Smooth muscle cell (in vitro differentiated cells): ENCODE results near the gene DNAJC12. TPM values are rescaled to one million over a fixed set of nuclear protein-coding genes. Genes with fewer than 3 reads are reported as not detected.

Experiments
- DNase-seq: peaks from one replicate; lab custom pipeline; 2025; ENCODE audit not compliant: unreplicated experiment; lab: John Stamatoyannopoulos, UW
- H2AFZ ChIP-seq: fragments of 200-600 bp; sonication (generic); 2 replicates; pipeline ENCODE4 v1.6.0; 2016; ENCODE audit warnings: antibody characterized with exemption, low read depth, mild to moderate bottlenecking
- H3F3A ChIP-seq: fragments of 200-600 bp; sonication (generic); 2 replicates; pipeline ENCODE4 v1.6.0; 2017; ENCODE audit warnings: antibody characterized with exemption, low read depth
- H3K27ac ChIP-seq: fragments of 200-600 bp; sonication (generic); 2 replicates; pipeline ENCODE4 v1.5.1; 2016; ENCODE audit warnings: low read depth, mild to moderate bottlenecking
- H3K27me3 ChIP-seq: fragments of 200-600 bp; sonication (generic); 2 replicates; pipeline ENCODE4 v1.6.1; 2016; ENCODE audit warnings: low read depth, mild to moderate bottlenecking
- H3K36me3 ChIP-seq: fragments of 200-600 bp; sonication (generic); 2 replicates; pipeline ENCODE4 v1.5.1; 2016; ENCODE audit warnings: low read depth
- H3K4me1 ChIP-seq: fragments of 200-600 bp; sonication (generic); 2 replicates; pipeline ENCODE4 v1.5.1; 2016; ENCODE audit warnings: low read depth
- H3K4me2 ChIP-seq: fragments of 200-600 bp; sonication (generic); 2 replicates; pipeline ENCODE4 v1.6.0; 2016; ENCODE audit warnings: mild to moderate bottlenecking
- H3K4me3 ChIP-seq: fragments of 200-600 bp; sonication (generic); 2 replicates; pipeline ENCODE4 v1.5.1; 2016; ENCODE audit warnings: mild to moderate bottlenecking
- H3K79me2 ChIP-seq: fragments of 200-600 bp; sonication (generic); 2 replicates; pipeline ENCODE4 v1.6.0; 2016; ENCODE audit warnings: low read depth, mild to moderate bottlenecking
- H3K9ac ChIP-seq: fragments of 200-600 bp; sonication (generic); 2 replicates; pipeline ENCODE4 v1.6.0; 2016; ENCODE audit warnings: low read depth
- H3K9me3 ChIP-seq: fragments of 200-600 bp; sonication (generic); replicated peaks from 2 replicates; pipeline ENCODE4 v1.5.1; 2016; ENCODE audit warnings: low read depth
- H4K20me1 ChIP-seq: fragments of 200-600 bp; sonication (generic); 2 replicates; pipeline ENCODE4 v1.6.0; 2016; ENCODE audit warnings: low read depth
- CTCF ChIP-seq: fragments of 200-600 bp; sonication (generic); IDR thresholded peaks from 2 replicates; pipeline ENCODE4 v1.5.1; 2017; ENCODE audit warnings: borderline replicate concordance, mild to moderate bottlenecking, antibody characterized with exemption; ENCODE audit not compliant: insufficient read depth, poor library complexity, severe bottlenecking
- WGBS: methylation state at CpG from one replicate; pipeline ENCODE4 v1.1.7; 2016; ENCODE audit warnings: low lambda C conversion rate; 5-methylcytosine and 5-hydroxymethylcytosine counted together
- polyA plus RNA-seq: library from polyadenylated mRNA; unstranded; fragments of >200 nt; fragmentation: Nextera tagmentation; extraction: Ambion mirVana; gene quantifications from 2 replicates; pipeline ENCODE4 v1.2.1, GENCODE V29; 2016
- small RNA-seq: library from RNA; depleted of rRNA; stranded (forward); fragments of <200 nt; gene quantifications from one replicate; pipeline ENCODE3, GENCODE V24; 2014
- total RNA-seq: library from RNA; depleted of rRNA; stranded (reverse); fragments of >200 nt; gene quantifications from 2 replicates; pipeline ENCODE4 v1.2.3, GENCODE V29; 2014

DNAJC12 gene
- total and polyA plus RNA-seq, 2 experiments from 2014 or later, result 0.82 to 2.1 TPM

GRCh38 chr10:67760272-67760671 is 77.7 kb downstream of the DNAJC12 start:
- Histone ChIP-seq H3K9ac (no peak overlapping the region), H3F3A (no peaks in the 10 kb centered on the region), H2AFZ (no peak overlapping the region), H3K4me1 (no peaks in the 10 kb centered on the region), H3K79me2 (no peaks in the 10 kb centered on the region), H3K4me3 (no peak overlapping the region), H3K27ac (no peak overlapping the region), H3K4me2 (no peak overlapping the region), H4K20me1 (no peaks in the 10 kb centered on the region), H3K27me3 (no peaks in the 10 kb centered on the region), H3K9me3 (no peaks in the 10 kb centered on the region), H3K36me3 (no peaks in the 10 kb centered on the region)
- TF ChIP-seq CTCF, result no peak
- DNase-seq, result no peak
- WGBS, result 96% methylated on average over 7 of the region's 7 CpGs

Small RNA genes lying within 50 kb of the gene (small RNA-seq; reads per million reads assigned to genes)
- gene RN7SL394P, result not detected
- not detected for gene RNU6-1250P
- gene RNU6-523P, result not detected

Other genes starting within 250 kb of the DNAJC12 start
- gene CTNNA3, start 142.0 kb downstream of the DNAJC12 start, total RNA-seq, result 1.2 and 1.3 TPM in 2 replicates
- 1.3 TPM in 1 of 2 replicates, not detected in the other for gene CTNNA3, start 142.0 kb downstream of the DNAJC12 start, polyA plus RNA-seq
- 14.9 and 22.7 TPM in 2 replicates for gene SIRT1, start 46.5 kb upstream of the DNAJC12 start, total RNA-seq
- 8.0 and 9.1 TPM in 2 replicates for gene SIRT1, start 46.5 kb upstream of the DNAJC12 start, polyA plus RNA-seq
- 41.2 and 54.3 TPM in 2 replicates for gene HERC4, start 237.1 kb upstream of the DNAJC12 start, total RNA-seq
- 19.5 and 20.5 TPM in 2 replicates for gene HERC4, start 237.1 kb upstream of the DNAJC12 start, polyA plus RNA-seq